Vagina (tissue), 2 donors: ENCODE data around the gene TMEM30B.

Experiments used
- POLR2A ChIP-seq, 2 donors: fragments of 450-650 bp; IDR thresholded peaks; one replicate each; pipeline ENCODE4 v1.6.1; 2017; ENCODE audit warnings: antibody characterized with exemption in 2 of 2, mild to moderate bottlenecking in 2 of 2, moderate library complexity in 2 of 2
- POLR2AphosphoS5 ChIP-seq, 2 donors: sonication (generic); formaldehyde crosslinking; IDR thresholded peaks; one replicate each; pipeline ENCODE4 v1.9.0; 2017; ENCODE audit warnings: antibody characterized with exemption in 2 of 2, mild to moderate bottlenecking in 2 of 2, low read depth in 1 of 2; ENCODE audit not compliant: insufficient read depth in 1 of 2
- TF ChIP-seq, protein P1 (sequence below), 3 experiments: fragments of 450-650 bp in 2 of 3; fragments of 200-600 bp in 1 of 3; sonication (generic) in 1 of 3; IDR thresholded peaks; one replicate each; pipeline ENCODE4 v1.5.1; 2017 to 2019; ENCODE audit warnings: antibody characterized with exemption in 3 of 3, mild to moderate bottlenecking in 2 of 3, moderate library complexity in 2 of 3

DNA sequence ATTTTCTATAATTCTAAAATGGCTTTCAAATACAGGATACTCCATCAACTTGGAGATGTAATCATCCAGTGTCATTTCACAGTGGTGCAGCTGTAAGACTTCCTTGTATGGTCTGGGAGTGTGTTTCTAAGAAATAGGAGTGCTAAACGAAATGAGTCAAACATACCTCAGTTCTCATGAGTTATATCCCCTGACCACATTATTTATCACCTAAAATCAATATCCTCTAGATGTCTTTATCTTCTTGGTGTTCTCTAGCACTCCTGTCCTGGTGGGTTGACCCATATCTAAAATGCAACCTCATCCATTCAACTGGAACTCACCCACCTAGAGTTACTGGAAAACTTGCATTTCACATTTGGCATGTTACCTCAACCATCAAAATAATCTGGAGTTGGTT lies 33.2 kb downstream of the TMEM30B start:
- TF ChIP-seq POLR2AphosphoS5 (IDR thresholded peaks at IDR 0.05; ENCODE audit: insufficient read depth in 1 of 2, low read depth in 1 of 2) (no peak), POLR2A (IDR thresholded peaks at IDR 0.05) (no peak)
- TF ChIP-seq, protein P1, sequence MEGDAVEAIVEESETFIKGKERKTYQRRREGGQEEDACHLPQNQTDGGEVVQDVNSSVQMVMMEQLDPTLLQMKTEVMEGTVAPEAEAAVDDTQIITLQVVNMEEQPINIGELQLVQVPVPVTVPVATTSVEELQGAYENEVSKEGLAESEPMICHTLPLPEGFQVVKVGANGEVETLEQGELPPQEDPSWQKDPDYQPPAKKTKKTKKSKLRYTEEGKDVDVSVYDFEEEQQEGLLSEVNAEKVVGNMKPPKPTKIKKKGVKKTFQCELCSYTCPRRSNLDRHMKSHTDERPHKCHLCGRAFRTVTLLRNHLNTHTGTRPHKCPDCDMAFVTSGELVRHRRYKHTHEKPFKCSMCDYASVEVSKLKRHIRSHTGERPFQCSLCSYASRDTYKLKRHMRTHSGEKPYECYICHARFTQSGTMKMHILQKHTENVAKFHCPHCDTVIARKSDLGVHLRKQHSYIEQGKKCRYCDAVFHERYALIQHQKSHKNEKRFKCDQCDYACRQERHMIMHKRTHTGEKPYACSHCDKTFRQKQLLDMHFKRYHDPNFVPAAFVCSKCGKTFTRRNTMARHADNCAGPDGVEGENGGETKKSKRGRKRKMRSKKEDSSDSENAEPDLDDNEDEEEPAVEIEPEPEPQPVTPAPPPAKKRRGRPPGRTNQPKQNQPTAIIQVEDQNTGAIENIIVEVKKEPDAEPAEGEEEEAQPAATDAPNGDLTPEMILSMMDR (IDR thresholded peaks at IDR 0.05): no peak
